Amygdala (tissue), 56 donors: ENCODE measurements around the gene FAT1.

Experiments used
- DNase-seq, 56 donors: peaks; one replicate each; lab custom pipeline; 2025; lab: John Stamatoyannopoulos, UW

Gene FAT1

GRCh38 chr4:186754976-186755375, 31.3 kb upstream of the FAT1 start:
- no peak for DNase-seq

- no peak for DNase-seq
Observed at GRCh38 chr4:186752325-186752724, 28.7 kb upstream of the FAT1 start.

- DNase-seq, result no peak
Observed at GRCh38 chr4:186749611-186750281, 26.1 kb upstream of the FAT1 start.

GRCh38 chr4:186746581-186746980, 22.9 kb upstream of the FAT1 start:
- no peak for DNase-seq

GRCh38 chr4:186743261-186743660, 19.6 kb upstream of the FAT1 start:
- DNase-seq, result peak in 19 of 56 donors; percentile 0 to 58 (median 8)

- DNase-seq, result no peak
Observed at GRCh38 chr4:186740822-186741221, 17.2 kb upstream of the FAT1 start.

GRCh38 chr4:186739802-186740434, 16.3 kb upstream of the FAT1 start:
- no peak for DNase-seq

GRCh38 chr4:186739317-186739716, 15.7 kb upstream of the FAT1 start:
- no peak for DNase-seq

- no peak for DNase-seq
Observed at GRCh38 chr4:186738421-186738820, 14.8 kb upstream of the FAT1 start.

GRCh38 chr4:186737427-186737826, 13.8 kb upstream of the FAT1 start:
- DNase-seq, result no peak

- DNase-seq, result no peak
Observed at GRCh38 chr4:186736466-186736865, 12.8 kb upstream of the FAT1 start.

- no peak for DNase-seq
Observed at GRCh38 chr4:186734251-186734650, 10.6 kb upstream of the FAT1 start.

GRCh38 chr4:186733778-186734177, 10.1 kb upstream of the FAT1 start:
- DNase-seq, result no peak

- DNase-seq, result no peak
Observed at GRCh38 chr4:186730621-186731020, 7.0 kb upstream of the FAT1 start.

GRCh38 chr4:186729856-186730255, 6.2 kb upstream of the FAT1 start:
- DNase-seq, result no peak

- no peak for DNase-seq
Observed at GRCh38 chr4:186728631-186729271, 5.1 kb upstream of the FAT1 start.

- no peak for DNase-seq
Observed at GRCh38 chr4:186727977-186728519, 4.4 kb upstream of the FAT1 start.

GRCh38 chr4:186727169-186727976, 3.7 kb upstream of the FAT1 start:
- DNase-seq, result no peak

- peak in 42 of 56 donors; percentile 3 to 78 (median 42) for DNase-seq
Observed at GRCh38 chr4:186726426-186727168, 2.9 kb upstream of the FAT1 start.
